GM12872 (cell line): ENCODE results near the gene DPM3.

Experiments
- TF ChIP-seq, protein P1 (sequence below): IDR thresholded peaks from 3 replicates; pipeline ENCODE4 v1.5.1; 2011; ENCODE audit warnings: low read depth, mild to moderate bottlenecking, low read length, moderate library complexity; ENCODE audit not compliant: insufficient read depth

The DPM3 gene

DNA sequence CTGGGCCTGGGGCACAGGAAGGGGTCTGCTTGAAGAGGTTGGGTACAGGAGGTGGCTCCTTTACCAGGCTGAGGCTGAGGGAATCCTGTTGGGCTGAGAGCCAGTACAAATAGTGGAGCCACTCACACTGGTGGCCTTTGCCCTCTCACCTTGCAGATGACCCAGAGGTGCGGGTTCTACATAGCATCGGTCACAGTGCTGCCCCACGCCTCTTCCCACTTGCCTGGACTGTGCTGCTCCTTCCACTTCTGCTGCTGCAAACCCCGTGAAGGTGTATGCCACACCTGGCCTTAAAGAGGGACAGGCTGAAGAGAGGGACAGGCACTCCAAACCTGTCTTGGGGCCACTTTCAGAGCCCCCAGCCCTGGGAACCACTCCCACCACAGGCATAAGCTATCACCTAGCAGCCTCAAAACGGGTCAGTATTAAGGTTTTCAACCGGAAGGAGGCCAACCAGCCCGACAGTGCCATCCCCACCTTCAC is 6.5 kb downstream of the DPM3 start:
- TF ChIP-seq, protein P1, sequence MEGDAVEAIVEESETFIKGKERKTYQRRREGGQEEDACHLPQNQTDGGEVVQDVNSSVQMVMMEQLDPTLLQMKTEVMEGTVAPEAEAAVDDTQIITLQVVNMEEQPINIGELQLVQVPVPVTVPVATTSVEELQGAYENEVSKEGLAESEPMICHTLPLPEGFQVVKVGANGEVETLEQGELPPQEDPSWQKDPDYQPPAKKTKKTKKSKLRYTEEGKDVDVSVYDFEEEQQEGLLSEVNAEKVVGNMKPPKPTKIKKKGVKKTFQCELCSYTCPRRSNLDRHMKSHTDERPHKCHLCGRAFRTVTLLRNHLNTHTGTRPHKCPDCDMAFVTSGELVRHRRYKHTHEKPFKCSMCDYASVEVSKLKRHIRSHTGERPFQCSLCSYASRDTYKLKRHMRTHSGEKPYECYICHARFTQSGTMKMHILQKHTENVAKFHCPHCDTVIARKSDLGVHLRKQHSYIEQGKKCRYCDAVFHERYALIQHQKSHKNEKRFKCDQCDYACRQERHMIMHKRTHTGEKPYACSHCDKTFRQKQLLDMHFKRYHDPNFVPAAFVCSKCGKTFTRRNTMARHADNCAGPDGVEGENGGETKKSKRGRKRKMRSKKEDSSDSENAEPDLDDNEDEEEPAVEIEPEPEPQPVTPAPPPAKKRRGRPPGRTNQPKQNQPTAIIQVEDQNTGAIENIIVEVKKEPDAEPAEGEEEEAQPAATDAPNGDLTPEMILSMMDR = no peak

DNA sequence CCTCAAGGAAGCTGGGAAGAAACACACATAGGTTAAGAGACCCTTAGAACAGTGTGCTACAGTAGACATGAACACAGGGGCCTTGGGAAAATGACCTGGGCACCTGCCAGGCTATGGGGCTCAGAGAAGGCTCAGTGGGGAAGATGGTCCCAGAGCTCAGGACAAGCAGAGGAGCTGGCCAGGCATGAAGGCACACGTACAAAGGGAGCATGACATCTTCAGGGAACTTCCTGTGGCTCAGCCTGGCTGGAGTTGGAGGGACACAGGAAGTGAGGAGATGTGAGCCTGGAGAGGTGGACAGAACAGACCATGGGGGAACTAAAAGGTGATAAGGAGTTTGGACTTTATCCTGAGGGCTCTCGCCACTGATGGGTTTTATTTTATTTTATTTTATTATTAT is 8.5 kb downstream of the DPM3 start:
- TF ChIP-seq, protein P1 = no peak

DNA sequence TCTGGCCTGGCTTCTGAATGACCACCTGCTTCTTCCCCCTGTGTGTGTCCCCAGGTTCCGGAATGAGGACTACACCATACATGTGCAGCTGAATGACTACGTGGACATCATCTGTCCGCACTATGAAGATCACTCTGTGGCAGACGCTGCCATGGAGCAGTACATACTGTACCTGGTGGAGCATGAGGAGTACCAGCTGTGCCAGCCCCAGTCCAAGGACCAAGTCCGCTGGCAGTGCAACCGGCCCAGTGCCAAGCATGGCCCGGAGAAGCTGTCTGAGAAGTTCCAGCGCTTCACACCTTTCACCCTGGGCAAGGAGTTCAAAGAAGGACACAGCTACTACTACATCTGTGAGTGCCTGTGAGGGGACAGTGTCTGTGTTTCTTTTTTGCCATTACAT is 9.0 kb downstream of the DPM3 start:
- TF ChIP-seq, protein P1 = no peak

DNA sequence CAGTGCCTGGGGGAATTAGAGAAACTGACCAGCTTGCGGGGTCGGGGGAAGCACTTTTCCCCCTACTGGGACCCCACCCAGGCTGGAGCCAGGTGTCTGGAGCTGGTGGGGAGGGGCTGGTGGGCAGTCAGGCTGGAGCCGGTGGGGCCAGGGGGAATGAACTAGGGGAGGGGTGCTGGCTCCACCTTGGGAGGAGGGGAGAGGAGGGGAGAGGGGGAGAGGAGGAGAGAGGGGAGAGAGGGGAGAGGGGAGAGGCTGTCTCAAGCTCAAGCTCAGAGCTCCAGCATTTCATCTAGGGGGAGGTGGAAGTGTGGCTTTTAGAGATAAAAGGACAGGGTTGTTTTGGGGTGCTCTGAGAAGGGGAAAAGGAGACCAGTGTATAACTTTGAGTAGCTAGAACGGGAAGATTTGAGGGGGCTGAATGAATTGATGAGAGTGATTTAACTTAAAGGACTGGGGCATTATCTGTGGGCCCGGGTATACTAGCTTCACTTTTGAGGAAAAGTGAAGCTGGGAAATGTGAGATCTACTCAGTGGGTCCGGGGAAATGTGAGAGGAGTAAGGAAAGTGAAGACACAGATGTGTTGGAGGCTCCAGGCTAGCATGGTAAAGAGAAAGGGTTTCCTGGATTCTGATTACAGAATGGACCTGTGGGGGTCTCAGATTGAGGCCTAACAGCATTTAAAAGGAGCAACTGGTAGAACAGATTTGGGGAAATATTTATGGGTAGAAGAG is 9.9 kb downstream of the DPM3 start:
- TF ChIP-seq, protein P1 = no peak

DNA sequence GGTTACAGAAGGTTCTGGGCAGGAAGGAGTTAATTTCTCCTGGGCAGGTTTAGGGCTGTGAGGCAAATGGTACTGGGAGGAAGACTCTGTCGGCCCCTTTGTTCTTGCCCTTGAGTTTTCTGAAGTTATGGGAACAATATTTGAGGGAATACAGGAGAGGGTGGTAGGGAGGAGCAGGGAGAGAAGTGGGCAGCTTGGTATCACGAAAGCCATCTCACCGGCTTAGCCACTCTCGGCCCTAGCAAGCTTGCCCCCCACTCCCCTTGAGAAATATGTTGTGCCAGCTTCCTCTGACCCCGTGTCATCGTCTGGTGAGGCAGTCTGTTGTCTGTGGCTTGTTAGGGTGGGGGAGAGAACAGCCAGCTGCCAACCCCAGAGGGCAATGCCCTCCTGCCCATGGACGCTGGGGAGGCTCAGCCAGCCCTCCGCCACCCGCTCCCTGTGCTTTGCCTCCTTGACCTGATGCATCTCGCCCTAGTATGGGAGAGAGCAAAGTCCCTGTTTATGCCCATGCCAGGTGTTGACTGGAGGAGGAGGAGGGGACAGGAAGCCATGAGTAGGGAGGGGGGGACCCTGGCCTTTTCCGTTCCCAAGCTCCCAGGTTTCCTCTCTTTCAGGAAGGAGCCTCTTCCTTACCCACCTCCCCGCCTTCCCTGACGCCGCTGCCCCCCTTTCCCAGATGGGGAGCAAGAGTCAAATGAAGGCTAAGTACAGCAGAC is 11.4 kb downstream of the DPM3 start:
- TF ChIP-seq, protein P1 = no peak

DNA sequence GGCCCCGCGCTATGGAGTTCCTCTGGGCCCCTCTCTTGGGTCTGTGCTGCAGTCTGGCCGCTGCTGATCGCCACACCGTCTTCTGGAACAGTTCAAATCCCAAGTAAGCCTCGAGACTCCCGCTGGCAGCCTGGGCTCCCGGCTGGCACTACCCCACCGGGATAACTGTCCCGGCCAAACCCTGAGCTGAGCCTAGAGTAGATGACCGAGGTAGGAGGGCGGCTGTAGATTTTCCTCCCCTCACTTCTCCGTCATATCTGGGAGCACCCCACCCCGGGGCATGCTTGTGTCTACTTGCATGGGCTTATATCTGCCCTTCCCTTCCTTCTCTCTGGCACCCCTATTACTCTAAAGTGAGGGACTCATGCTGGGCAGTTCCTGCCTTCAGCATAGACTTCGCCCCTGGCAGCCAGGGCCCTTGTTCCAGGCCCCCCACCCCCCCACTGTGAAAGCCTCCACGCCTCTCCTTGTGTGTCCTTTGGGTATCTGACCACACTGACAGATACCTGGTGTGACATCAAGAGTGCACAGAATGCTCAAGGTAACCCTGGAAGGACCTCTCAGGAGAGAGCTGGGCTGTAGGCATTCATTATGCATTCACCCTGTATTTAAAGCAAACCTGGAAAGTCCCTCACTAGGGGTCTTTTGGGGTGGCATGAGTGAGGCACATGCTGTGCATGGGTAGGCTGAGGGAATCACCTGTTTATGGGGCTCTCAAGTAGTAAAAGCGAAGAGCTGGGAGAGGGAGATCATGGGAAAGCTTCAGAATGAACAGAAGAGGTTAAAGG is 12.2 kb downstream of the DPM3 start:
- TF ChIP-seq, protein P1 = no peak
